GM12801 (cell line): ENCODE data around the gene PLXNA4.

ENCODE experiments used
- TF ChIP-seq, protein P1 (sequence below): IDR thresholded peaks from one replicate; pipeline ENCODE4 v1.5.1; 2011; ENCODE audit warnings: control low read depth; ENCODE audit not compliant: insufficient read length; ENCODE audit errors: extremely low read depth

The PLXNA4 gene

DNA sequence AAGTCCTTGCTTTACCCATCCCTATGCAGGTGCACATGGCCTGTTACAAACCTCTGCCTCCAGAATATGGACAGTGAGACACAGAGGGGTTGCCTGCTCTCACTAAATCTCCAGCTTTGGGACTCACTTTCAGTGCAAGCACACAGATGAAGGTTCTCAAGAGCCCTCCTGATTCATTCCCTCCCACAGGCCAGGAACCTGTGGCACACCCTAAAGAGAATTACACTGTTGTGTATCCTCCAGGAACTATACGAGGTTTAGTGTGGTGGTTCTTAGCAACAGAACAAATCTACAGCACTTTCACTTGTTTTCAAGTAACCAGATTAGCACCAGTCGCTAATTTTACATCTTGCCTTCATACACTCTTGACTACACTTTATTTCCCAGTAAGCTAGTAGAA is 192.3 kb downstream of the PLXNA4 start:
- TF ChIP-seq, protein P1, sequence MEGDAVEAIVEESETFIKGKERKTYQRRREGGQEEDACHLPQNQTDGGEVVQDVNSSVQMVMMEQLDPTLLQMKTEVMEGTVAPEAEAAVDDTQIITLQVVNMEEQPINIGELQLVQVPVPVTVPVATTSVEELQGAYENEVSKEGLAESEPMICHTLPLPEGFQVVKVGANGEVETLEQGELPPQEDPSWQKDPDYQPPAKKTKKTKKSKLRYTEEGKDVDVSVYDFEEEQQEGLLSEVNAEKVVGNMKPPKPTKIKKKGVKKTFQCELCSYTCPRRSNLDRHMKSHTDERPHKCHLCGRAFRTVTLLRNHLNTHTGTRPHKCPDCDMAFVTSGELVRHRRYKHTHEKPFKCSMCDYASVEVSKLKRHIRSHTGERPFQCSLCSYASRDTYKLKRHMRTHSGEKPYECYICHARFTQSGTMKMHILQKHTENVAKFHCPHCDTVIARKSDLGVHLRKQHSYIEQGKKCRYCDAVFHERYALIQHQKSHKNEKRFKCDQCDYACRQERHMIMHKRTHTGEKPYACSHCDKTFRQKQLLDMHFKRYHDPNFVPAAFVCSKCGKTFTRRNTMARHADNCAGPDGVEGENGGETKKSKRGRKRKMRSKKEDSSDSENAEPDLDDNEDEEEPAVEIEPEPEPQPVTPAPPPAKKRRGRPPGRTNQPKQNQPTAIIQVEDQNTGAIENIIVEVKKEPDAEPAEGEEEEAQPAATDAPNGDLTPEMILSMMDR: no peak

DNA sequence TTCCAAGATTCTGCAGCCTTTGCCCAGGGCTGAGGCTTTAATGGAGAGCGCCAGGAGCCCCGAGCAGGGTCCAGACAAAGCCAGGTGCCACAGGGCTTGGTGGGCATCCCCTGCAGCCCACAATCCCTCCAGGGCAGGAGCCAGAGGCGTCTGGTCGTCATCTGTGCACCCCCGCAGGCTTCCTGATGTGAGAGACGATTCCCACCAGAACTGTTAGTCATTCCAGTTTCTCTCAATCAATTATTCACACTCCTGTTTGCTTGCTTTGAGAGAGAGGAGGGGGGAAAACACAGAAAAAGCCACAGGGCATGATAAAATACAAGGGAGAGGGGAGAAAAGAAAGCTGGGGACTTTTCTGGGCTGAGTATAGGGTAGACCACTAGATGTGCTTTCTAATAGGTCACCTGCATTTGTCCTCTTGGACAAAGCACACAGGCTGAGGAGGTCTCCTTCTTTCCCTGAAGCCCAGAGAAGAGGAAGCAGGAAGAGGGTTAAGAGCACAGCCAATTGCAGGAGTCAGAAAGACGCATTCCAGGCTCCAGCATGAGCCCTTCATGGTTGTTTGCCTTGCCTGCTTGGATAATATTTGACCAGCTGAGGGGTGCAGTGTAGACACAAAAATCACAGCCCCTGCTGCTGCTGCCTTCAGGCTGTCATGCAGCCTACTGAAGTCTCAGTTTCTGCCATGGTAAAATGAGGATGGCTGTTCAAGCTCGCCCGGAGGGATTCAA is 194.4 kb downstream of the PLXNA4 start:
- TF ChIP-seq, protein P1: no peak

DNA sequence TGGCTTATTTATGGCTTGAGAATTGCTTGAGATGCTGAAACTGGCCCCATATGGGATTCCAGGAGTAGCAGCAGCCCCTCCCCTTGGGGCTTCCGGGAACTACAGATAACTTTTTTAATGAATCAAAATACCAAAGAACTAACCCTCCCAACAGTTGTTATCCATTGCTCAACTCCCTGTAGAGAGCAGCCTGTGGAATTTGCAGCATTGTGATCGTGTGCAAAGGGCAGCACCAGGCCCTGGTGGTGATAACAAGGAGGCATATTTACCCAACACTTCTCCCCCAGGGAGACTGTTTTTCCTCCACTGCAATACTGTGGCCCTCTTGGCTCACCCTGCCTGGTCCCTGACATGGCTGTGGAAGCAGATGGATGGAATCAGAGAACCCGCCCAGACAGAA is 196.2 kb downstream of the PLXNA4 start:
- TF ChIP-seq, protein P1: no peak

DNA sequence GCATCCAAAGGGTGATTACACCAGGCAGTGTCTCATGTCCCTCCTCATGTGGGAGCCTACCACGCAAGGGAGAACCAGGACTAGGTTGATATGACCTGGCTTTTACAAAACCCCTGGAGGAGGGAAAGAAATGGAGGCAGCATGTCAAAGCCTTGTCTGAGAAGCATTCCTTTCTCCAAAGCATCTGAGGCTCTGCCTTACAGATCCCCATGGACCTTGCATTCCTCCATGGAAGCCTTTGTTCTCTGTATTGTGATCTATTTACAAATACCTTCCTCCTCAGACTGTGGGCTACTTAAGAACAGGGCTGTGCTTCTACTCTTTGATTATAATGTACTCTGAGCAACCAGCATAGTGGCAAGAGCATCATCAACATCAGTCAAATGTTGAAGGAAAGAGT is 197.0 kb downstream of the PLXNA4 start:
- TF ChIP-seq, protein P1: no peak

DNA sequence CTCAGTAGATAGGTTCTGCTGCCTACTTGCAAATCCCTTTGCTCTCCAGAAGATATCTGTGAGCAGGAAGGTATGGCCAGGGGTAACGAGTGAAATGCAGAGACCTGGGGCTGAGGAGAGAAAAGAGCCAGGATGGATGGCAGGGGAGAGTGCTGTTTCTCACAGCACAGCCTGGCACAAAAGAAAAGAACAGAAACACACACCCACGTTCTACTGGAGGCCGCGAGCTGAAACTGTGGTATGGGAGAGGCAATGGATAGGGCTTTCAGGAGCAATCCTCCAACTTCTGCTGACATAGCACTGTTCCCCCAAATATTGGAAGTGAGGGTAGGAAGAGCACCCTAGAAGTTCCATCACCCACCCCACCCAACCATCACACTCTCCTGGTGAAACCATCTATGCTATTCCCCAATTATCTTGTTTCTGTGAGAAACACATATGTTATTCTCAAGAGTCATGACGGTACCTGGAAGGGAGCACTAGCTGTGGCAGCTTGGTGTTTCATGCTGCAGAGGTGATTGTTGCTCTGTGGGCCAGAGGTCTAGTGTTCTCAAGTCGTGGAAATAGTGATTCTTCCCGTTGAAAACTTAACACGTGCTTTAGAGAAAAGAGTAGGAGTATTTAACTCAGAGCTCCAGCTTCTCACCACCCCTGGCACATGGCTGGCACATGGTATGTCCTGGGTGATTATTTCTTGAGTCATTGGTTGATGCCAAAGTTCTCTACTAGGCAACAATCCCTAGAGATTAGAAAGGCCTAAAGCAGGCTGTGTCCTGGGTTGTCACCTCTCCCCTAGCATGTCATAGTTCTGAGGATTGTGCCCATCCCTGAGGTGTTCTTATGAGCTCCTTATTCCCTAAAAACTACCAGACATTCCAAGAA is 198.3 kb downstream of the PLXNA4 start:
- TF ChIP-seq, protein P1: no peak

DNA sequence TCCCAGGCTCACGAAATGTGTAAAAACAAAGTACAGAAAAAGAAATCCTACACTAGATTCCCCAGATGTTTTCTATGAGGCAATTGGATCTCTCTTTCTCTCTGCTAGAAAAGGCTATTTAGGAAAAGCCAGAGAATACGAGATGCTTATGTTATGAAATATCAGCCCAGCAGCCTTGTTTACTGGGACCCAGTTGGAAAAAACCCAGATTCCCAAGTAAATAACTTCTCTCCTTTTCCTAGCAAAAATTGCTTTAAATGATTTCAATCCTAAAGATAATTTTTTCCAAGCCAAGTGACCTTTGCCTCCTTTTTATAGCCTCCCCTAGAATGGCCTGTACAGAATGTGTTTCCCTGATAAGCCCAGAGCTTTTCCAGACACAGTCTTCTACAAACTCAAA is 199.3 kb downstream of the PLXNA4 start:
- TF ChIP-seq, protein P1: no peak

DNA sequence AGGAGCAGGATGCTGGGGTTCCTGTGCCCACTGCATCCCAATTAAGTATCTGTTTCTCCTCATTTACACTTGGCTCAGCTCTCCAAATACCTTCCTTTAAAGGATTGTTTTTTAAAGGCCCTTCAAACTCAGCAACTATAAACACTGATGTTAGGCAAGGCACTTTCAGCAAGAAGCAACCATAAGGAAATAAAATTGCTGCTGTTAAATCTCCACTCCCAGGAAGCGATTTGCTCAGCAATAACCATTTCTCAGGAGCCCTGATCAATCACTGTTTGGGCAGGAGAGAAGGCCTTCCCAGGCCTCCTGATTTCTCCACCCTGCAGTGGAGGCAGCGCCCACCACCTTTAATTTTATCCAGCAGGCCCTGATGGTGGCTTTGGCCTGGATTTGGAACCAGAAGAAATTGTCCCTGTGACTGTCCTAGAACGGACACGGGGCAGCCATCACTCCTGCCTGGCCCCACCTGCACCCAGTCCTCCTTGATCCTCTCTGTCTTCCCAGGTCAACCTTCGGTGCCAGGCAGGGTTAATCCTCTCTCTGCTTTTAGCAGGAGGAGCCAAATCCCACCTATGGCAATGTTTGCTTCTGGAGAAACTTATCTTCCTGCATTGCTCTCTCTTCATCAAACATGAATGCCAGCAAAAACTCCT is 199.8 kb downstream of the PLXNA4 start:
- TF ChIP-seq, protein P1: no peak
